Ectodermal cell (in vitro differentiated cells): ENCODE measurements around the gene CTSH.

ENCODE experiments used
- H3K27ac ChIP-seq: 2 replicates; pipeline ENCODE4 v1.7.0; 2013; ENCODE audit warnings: mild to moderate bottlenecking, low read depth, low read length; ENCODE audit not compliant: insufficient read depth, poor library complexity, severe bottlenecking
- H3K27me3 ChIP-seq: 2 replicates; pipeline ENCODE4 v1.7.0; 2013; ENCODE audit warnings: mild to moderate bottlenecking, low read length; ENCODE audit not compliant: insufficient read depth, control insufficient read depth, poor library complexity, severe bottlenecking
- H3K36me3 ChIP-seq: one replicate; pipeline ENCODE4 v1.7.0; 2013; ENCODE audit warnings: low read length; ENCODE audit not compliant: control insufficient read depth, insufficient read depth
- H3K4me1 ChIP-seq: one replicate; pipeline ENCODE4 v1.7.0; 2013; ENCODE audit warnings: low read length; ENCODE audit not compliant: control insufficient read depth, insufficient read depth
- H3K4me3 ChIP-seq: 2 replicates; pipeline ENCODE4 v1.7.0; 2013; ENCODE audit warnings: low read depth, low read length, control low read depth; ENCODE audit not compliant: insufficient read depth
- H3K9me3 ChIP-seq: 2 replicates; pipeline ENCODE4 v1.7.0; 2013; ENCODE audit warnings: mild to moderate bottlenecking, low read length, moderate library complexity; ENCODE audit not compliant: control insufficient read depth
- WGBS, 2 experiments: methylation state at CpG; one replicate each; pipeline ENCODE4 v1.1.7; 2013; ENCODE audit warnings: missing lambda C conversion rate in 2 of 2; 5-methylcytosine and 5-hydroxymethylcytosine counted together

The CTSH gene

DNA sequence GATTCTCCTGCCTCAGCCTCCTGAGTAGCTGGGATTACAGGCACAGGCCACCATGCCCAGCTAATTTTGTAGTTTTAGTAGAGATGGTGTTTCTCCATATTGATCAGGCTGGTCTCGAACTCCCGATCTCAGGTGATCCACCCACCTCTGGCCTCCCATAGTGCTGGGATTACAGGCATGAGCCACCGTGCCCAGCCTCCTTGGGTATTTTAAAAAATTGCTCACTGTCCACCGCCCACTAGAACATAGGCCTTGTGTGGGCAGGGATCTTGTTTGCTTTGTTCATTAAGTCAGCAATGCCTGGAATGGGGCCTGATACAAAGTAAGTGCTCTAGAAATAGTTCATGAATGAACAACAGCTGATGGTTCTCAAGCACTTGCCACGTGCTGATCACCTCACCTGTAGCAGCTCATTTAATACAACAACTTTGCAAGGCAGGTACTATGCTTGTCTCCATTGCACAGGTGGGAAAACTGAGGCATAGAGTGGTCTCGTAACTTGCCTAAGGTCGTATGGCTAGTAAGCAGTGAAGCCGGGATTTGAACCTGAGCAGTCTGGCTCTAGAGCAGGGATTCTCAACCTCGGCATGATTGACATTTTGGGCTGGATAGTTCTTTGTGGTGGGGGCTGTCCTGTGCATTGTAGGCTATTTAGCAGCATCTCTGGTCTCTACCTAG is 12.7 kb upstream of the CTSH start:
- Histone ChIP-seq H3K36me3 (no peaks in the 10 kb centered on the region), H3K9me3 (no peaks in the 10 kb centered on the region), H3K27ac (no peak overlapping the region), H3K4me3 (no peak overlapping the region), H3K27me3 (no peaks in the 10 kb centered on the region), H3K4me1 (no peaks in the 10 kb centered on the region)
- WGBS, 2 experiments = 82 to 84% methylated on average over 9 of the region's 9 CpGs

DNA sequence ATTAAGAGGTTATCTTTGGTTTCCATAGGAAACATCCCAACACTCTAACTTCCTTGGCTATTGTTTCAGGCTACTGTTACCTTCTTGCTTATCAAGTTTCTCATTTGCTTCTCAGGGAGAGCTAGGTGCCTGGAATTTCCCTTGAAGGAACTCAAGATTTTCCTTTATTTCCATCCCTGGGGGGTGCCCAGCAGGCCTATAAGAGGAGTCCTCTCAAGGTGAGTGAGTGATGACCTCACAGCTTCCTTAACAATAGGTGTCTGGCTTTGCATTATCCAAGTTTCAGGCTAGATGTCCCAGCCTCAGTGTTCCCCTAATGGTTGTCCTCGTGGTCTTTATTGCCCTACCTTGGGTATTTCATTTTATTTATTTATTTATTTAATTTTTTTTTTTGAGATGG is 12.1 kb upstream of the CTSH start:
- no peaks in the 10 kb centered on the region for H3K36me3 ChIP-seq
- no peaks in the 10 kb centered on the region for H3K4me1 ChIP-seq
- H3K9me3 ChIP-seq = no peaks in the 10 kb centered on the region
- no peak overlapping the region for H3K27ac ChIP-seq
- no CpG with 5 or more reads among the region's 1 CpG for WGBS, 2 experiments
- no peaks in the 10 kb centered on the region for H3K27me3 ChIP-seq
- no peak overlapping the region for H3K4me3 ChIP-seq

GRCh38 chr15:78955355-78955754 is 10.5 kb upstream of the CTSH start:
- Histone ChIP-seq H3K4me1 (no peaks in the 10 kb centered on the region), H3K36me3 (no peaks in the 10 kb centered on the region), H3K9me3 (no peaks in the 10 kb centered on the region), H3K27me3 (no peaks in the 10 kb centered on the region), H3K4me3 (no peak overlapping the region), H3K27ac (no peak overlapping the region)
- WGBS, 2 experiments = 96 to 97% methylated on average over 4 of the region's 5 CpGs

GRCh38 chr15:78951841-78952238 is 7.0 kb upstream of the CTSH start:
- Histone ChIP-seq H3K36me3 (no peaks in the 10 kb centered on the region), H3K27ac (no peak overlapping the region), H3K9me3 (no peaks in the 10 kb centered on the region), H3K4me3 (no peak overlapping the region), H3K4me1 (no peaks in the 10 kb centered on the region), H3K27me3 (peaks cover 6% of the 10 kb centered on the region)
- 76 to 81% methylated on average over 4 of the region's 4 CpGs for WGBS, 2 experiments

DNA sequence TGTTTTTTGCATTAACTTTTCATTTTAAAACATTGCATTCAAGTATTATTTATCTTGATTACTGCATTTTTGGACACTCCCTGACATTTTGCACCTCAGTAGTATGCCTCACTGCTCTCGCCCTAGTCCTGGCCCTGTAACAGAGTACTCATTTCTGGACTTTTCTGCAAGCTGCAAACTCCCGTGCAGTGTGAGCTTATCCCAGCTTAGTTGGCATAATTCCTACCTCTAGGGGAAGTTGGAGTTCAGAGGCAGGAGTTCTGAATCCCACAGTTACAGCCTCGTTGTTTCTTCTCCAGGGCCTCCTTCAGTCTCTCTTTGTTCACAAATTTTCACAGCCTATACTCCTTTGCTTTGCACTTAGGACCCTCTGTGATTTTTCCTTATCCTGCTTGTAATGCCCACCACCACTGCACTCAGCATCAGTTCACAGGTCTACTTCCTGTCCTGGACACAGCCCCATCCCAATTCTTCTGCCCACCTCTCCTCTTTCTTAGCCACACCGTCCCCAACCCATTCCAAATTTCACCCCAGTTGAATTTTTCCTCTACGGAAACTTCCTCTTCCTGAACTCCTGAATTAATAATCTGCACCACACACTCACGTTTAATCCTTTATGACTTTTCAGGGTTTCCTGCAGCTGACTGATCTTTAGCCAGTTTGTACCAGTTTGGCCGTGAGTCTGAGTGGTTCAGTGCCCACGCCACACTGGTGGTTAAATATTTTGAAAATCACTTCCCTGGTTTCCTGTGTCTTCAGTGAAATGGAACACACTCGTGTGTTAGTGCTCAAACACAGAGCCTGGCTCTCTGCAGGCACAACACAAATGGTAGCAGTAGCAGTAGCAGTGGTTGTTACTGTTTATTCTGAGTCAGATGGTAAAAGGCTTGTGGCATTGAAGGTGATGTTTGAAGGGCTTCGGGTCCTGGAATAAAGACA is 6.3 kb upstream of the CTSH start:
- Histone ChIP-seq H3K4me1 (no peaks in the 10 kb centered on the region), H3K9me3 (no peaks in the 10 kb centered on the region), H3K36me3 (no peaks in the 10 kb centered on the region), H3K4me3 (no peak overlapping the region), H3K27me3 (peaks cover 11% of the 10 kb centered on the region), H3K27ac (no peak overlapping the region)
- WGBS, 2 experiments = 85 to 86% methylated on average over 10 of the region's 10 CpGs

DNA sequence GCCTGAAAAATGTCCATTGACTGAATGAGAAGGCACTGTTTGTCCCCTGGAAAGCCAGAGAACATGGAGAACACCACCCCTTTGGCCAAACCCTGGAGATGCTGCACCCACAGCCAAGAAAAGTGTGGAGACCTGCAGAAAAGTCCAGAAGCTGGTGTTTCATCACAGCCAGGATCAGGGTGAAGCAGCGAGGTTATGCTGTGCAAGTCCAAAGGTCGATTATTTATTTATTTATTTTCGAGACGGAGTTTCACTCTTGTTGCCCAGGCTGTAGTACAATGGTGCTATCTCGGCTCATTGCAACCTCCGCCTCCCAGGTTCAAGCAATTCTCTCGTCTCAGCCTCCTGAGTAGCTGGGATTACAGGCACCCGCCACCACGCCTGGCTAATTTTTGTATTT is 5.5 kb upstream of the CTSH start:
- Histone ChIP-seq H3K27me3 (peaks cover 19% of the 10 kb centered on the region), H3K4me1 (no peaks in the 10 kb centered on the region), H3K9me3 (no peaks in the 10 kb centered on the region), H3K36me3 (no peaks in the 10 kb centered on the region), H3K4me3 (no peak overlapping the region), H3K27ac (no peak overlapping the region)
- 91 to 95% methylated on average over 9 of the region's 9 CpGs for WGBS, 2 experiments

DNA sequence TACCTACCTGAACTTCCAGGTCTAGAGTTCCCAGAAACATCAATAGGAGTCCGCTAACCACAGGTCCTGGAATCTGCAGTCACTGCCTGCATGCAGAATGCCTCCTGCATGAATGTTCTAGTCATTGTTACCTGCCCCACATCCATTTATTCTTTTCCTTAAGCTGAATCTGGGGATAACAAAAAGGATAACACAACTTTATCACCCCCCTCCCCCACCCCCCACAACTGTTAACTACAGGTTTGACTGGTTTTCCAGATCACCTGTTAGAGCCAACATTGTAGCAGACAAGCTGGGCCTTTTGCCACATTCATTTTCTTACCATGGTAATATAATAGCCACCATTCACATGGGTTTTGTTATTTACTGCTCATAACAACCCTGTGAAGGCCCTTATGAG is 4.6 kb upstream of the CTSH start:
- Histone ChIP-seq H3K27ac (no peak overlapping the region), H3K36me3 (no peaks in the 10 kb centered on the region), H3K4me1 (no peaks in the 10 kb centered on the region), H3K9me3 (no peaks in the 10 kb centered on the region), H3K4me3 (no peak overlapping the region), H3K27me3 (peaks cover 28% of the 10 kb centered on the region)
- 0% methylated on average over 1 of the region's 1 CpG for WGBS, 2 experiments

- no peaks in the 10 kb centered on the region for H3K4me1 ChIP-seq
- H3K36me3 ChIP-seq = no peaks in the 10 kb centered on the region
- 91 to 94% methylated on average over 5 of the region's 5 CpGs for WGBS, 2 experiments
- peaks cover 47% of the 10 kb centered on the region for H3K27me3 ChIP-seq
- H3K9me3 ChIP-seq = no peaks in the 10 kb centered on the region
- H3K4me3 ChIP-seq = no peak overlapping the region
- no peak overlapping the region for H3K27ac ChIP-seq
These were observed 2.7 kb upstream of the CTSH start for GRCh38 chr15:78947506-78947905.

GRCh38 chr15:78946493-78946892 is 1.6 kb upstream of the CTSH start:
- Histone ChIP-seq H3K27ac (no peak overlapping the region), H3K36me3 (no peaks in the 10 kb centered on the region), H3K4me1 (no peaks in the 10 kb centered on the region), H3K27me3 (peaks cover 48% of the 10 kb centered on the region), H3K4me3 (no peak overlapping the region), H3K9me3 (no peaks in the 10 kb centered on the region)
- 90 to 91% methylated on average over 5 of the region's 5 CpGs for WGBS, 2 experiments

GRCh38 chr15:78944202-78944625 is 632 bp downstream of the CTSH start:
- Histone ChIP-seq H3K36me3 (no peaks in the 10 kb centered on the region), H3K27me3 (peaks cover 48% of the 10 kb centered on the region), H3K9me3 (no peaks in the 10 kb centered on the region), H3K4me1 (no peaks in the 10 kb centered on the region), H3K27ac (no peak overlapping the region), H3K4me3 (peak overlapping the region; percentile 46)
- WGBS, 2 experiments = 58 to 59% methylated on average over 12 of the region's 12 CpGs
